SHP77 (cell line): ENCODE measurements around the gene FOXK1.
"Not testable (repeated sequence)": the region's sequence is repeated elsewhere in the genome, so short reads cannot be mapped to it uniquely, and the experiment has no call there.

Source experiments
- DNase-seq, 2 experiments: peaks; one replicate each; lab custom pipeline; 2025; lab: John Stamatoyannopoulos, UW

FOXK1 gene

GRCh38 chr7:4681886-4682620 lies at the start of gene FOXK1:
Gene FOXK1 (plus strand): TSS chr7:4682295. CDS start chr7:4682309, 14 bp downstream.
- peak; percentile 67 to 75 for DNase-seq

GRCh38 chr7:4633012-4633411 lies 49.1 kb upstream of the FOXK1 start:
- peak; percentile 40 to 66 for DNase-seq

DNA sequence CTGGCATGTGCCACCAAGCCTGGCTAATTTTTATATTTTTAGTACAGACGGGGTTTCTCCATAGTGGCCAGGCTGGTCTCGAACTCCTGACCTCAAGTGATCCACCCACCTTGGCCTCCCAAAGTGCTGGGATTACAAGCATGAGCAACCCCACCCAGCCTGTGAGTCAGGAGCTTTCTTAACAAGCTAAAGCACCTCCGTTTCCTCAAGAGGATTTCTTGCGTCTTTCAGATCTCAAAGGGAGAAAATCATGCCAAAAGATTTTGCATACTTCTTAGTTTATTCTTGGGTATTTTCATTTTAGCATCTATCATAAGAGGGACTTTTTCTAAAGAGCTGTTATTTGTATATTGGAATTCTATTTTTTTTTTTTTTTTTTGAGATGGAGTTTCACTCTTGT lies 47.9 kb upstream of the FOXK1 start:
- DNase-seq = no peak

DNA sequence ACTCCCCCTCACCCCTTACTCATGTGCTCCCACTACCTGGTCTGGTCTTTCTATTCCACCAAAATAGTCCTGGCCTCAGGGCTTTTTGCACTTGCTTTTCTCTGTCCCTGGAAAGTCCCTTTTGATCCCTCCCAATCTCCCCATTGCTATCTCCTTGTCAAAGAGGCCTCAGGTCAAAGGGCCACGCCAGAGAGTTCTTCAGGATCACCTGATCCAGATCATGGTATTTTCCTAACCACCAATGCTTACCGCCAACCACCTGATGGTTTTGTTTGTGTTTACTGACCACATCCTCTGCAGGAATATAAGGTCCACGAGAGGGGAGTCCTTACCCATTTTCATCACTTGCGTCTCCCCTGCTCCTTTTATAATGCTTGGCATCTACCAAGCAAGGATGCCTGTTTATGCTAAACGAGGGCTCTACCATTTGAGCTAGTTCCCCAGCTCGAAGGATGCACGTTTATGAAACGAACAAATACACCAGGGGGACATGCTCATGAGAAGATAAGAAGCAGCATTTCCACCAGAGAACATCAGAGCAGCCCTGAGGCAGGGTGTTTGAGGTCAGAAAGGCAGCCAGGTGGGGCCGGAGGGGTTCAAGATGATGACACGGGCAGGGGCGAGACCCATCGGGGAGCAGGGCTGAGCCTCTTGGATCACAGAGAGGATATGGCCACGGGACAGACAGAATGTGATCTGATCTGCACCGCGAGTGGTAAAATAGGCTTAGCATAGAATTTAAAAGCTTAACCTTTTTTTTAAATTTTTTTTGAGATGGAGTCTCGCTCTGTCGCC lies 43.1 kb upstream of the FOXK1 start:
- DNase-seq = no peak

- no peak for DNase-seq
Observed at GRCh38 chr7:4641091-4641666, 40.9 kb upstream of the FOXK1 start.

GRCh38 chr7:4641667-4642467 lies 40.2 kb upstream of the FOXK1 start:
- peak; percentile 96 to 97 for DNase-seq

GRCh38 chr7:4642468-4643203 lies 39.5 kb upstream of the FOXK1 start:
- DNase-seq = no peak

DNA sequence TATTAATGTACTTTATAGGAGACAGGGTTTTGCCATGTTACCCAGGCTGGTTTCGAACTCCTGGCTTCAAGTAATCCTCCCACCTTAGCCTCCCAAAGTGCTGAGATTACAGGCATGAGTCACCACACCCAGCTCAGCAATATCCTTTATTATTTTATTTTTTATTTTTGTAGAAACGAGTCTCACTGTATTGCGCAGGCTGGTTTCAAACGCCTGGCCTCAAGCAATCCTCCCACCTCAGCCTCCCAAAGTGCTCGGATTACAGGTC lies 39.0 kb upstream of the FOXK1 start:
- not testable (repeated sequence) for DNase-seq

DNA sequence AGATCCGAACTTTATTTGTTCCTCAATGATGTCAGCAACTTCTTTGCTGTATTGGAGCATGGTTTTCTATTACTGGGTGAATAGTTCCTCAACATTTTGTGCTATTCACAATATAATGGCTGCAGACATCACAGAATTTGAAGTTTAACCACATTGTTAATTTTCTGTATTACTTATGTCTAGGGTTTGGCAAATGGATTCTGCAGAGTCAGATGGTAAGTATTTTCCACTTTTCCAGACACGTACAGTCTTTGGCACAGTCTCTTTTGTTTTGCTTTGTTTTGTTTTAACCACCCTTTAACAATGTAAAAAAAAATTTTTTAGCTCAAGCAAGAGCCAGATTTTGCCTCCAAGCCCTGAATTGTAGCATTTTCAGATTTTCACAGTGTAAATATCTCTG lies 36.8 kb upstream of the FOXK1 start:
- DNase-seq = no peak

GRCh38 chr7:4648111-4648510 lies 34.0 kb upstream of the FOXK1 start:
- no peak for DNase-seq

- DNase-seq = no peak
Observed at GRCh38 chr7:4650433-4651047, 31.6 kb upstream of the FOXK1 start.

GRCh38 chr7:4653771-4654170 lies 28.3 kb upstream of the FOXK1 start:
- DNase-seq = no peak

DNA sequence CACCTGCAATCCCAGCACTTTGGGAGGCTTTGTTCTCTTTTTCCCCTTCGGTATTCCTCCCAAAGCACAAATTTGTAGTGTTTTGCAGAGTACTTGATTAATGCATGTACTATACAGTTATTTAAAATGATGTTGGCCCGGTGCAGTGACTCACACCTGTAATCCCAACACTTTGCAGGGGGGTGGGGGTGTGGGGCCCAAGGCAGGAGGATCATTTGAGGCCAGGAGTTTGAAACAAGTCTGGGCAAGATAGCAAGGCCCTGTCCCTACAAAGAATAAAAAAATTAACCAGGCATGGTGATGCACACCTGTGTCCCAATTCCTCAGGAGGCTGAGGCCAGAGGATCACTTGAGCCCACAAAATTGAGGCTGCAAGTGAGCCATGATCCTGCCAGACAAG lies 26.8 kb upstream of the FOXK1 start:
- DNase-seq = no peak

GRCh38 chr7:4655896-4656295 lies 26.2 kb upstream of the FOXK1 start:
- DNase-seq = no peak

- DNase-seq = no peak
Observed at GRCh38 chr7:4657640-4658417, 24.3 kb upstream of the FOXK1 start.

DNA sequence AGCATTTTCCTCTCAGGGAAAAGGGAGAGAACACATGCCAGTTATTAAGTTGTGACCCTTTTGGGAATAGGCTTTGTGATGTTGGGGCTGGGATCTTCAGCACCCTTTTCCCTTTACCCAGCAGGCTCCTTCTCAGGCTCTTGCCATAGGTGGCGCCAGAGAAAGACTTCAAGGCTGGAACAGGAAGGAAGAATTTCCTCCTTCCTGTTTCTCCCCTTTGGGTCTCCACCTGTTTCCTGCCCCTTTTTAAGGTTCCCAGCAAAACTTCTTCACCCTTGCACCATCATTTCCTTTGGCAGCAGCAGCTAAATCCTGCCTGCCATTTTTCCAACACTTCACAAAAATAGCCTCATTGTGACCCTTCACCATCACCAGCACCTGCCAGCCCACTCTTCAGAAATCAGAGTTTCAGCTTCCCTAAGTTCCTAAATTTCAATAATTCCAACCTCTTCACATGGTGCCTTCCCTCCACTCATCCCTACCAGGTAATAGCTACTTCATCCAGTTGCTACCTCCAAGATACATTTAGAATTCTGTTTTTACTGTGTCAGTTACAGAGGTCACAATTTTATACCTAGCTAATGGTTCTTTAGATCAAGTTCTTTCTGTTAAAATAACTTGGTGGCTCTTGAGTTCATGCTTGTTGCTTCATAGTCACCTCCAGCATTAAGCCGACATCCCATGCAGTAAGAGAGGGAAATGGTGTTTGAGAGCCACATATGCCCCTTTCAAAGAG lies 22.4 kb upstream of the FOXK1 start:
- no peak for DNase-seq

- DNase-seq = no peak
Observed at GRCh38 chr7:4661871-4662270, 20.2 kb upstream of the FOXK1 start.

- no peak for DNase-seq
Observed at GRCh38 chr7:4663239-4664018, 18.7 kb upstream of the FOXK1 start.

DNA sequence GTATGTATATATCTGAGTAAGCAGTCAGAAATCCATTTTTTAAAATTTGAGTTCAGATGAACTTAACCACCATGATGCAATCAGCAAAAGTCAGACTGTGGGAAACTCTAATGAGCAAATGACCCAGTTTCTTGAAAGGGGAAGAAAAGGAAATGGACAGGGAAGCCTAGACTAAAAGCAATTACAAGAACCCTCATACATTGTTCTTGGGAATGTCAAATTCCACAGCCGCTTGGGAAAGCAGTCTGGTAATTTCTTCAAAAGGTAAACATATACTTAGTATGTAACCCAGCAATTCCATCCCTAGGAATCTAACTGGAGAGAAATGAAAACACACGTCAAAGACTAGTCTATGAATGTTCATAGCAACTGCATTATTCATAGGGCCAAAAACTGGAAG lies 16.4 kb upstream of the FOXK1 start:
- DNase-seq = no peak
